WTC11 (cell line): Measurements from ENCODE around the gene SCN4B. TPM values are rescaled to one million over a fixed set of nuclear protein-coding genes. Genes with fewer than 3 reads are reported as not detected.

Experiments used
- ATAC-seq: fragments of 200-7000 bp; cut with Tn5 transposase; 2 replicates; pipeline ENCODE4 v1.10.0; 2021; ENCODE audit warnings: mild to moderate bottlenecking, moderate library complexity
- CTCF ChIA-PET: fragments of 300-600 bp; sonication (Branson Sonifier 250); formaldehyde crosslinking; loops from one replicate; lab custom pipeline; 2021; ENCODE audit warnings: antibody characterized with exemption; lab: Charles Lee
- POLR2A ChIA-PET: fragments of 350-600 bp; sonication (Branson Sonifier 250); formaldehyde crosslinking; loops from one replicate; lab custom pipeline; 2021; ENCODE audit warnings: antibody characterized with exemption; lab: Charles Lee
- DNase-seq: peaks from one replicate; pipeline ENCODE4 v3.0.0; 2021; ENCODE audit warnings: low spot score
- H3K27ac Mint-ChIP-seq: 2 replicates; pipeline ENCODE4 v1.8.0; 2021; ENCODE audit warnings: mixed read lengths
- H3K27me3 Mint-ChIP-seq: 2 replicates; pipeline ENCODE4 v1.8.0; 2021; ENCODE audit warnings: low read depth, mild to moderate bottlenecking, moderate library complexity, mixed read lengths
- H3K36me3 Mint-ChIP-seq: 2 replicates; pipeline ENCODE4 v1.8.0; 2021; ENCODE audit warnings: mixed read lengths
- H3K4me1 Mint-ChIP-seq: 2 replicates; pipeline ENCODE4 v1.8.0; 2022; ENCODE audit warnings: mixed read lengths
- H3K4me3 Mint-ChIP-seq: 2 replicates; pipeline ENCODE4 v1.8.0; 2021; ENCODE audit warnings: mild to moderate bottlenecking, moderate library complexity, mixed read lengths
- H3K9me3 Mint-ChIP-seq: 2 replicates; pipeline ENCODE4 v1.8.0; 2021; ENCODE audit warnings: mixed read lengths
- CBFB ChIP-seq: sonication (generic); formaldehyde crosslinking; IDR thresholded peaks from 2 replicates; pipeline ENCODE4 v1.8.1; 2022; ENCODE audit warnings: mild to moderate bottlenecking, low read depth, missing genetic modification reagents
- CREM ChIP-seq: sonication (generic); formaldehyde crosslinking; IDR thresholded peaks from 2 replicates; pipeline ENCODE4 v1.8.1; 2022; ENCODE audit warnings: mild to moderate bottlenecking, missing genetic modification reagents, moderate library complexity
- EMX1 ChIP-seq: fragments of 250-450 bp; sonication (Bioruptor Pico); IDR thresholded peaks from 2 replicates; pipeline ENCODE4 v1.8.0; 2021; ENCODE audit warnings: mild to moderate bottlenecking
- FOXP1 ChIP-seq: sonication (generic); formaldehyde crosslinking; IDR thresholded peaks from 2 replicates; pipeline ENCODE4 v1.8.0; 2022; ENCODE audit warnings: missing genetic modification reagents, mild to moderate bottlenecking, moderate library complexity, borderline replicate concordance
- GABPB1 ChIP-seq: sonication (generic); formaldehyde crosslinking; IDR thresholded peaks from 2 replicates; pipeline ENCODE4 v1.8.1; 2023; ENCODE audit warnings: mild to moderate bottlenecking, missing genetic modification reagents
- JAZF1 ChIP-seq: fragments of 250-450 bp; sonication (Bioruptor Pico); IDR thresholded peaks from 2 replicates; pipeline ENCODE4 v1.9.0; 2021; ENCODE audit warnings: moderate library complexity, mild to moderate bottlenecking, inconsistent platforms
- KAT7 ChIP-seq: sonication (generic); formaldehyde crosslinking; IDR thresholded peaks from 2 replicates; pipeline ENCODE4 v1.8.1; 2023; ENCODE audit warnings: missing genetic modification reagents, mild to moderate bottlenecking, borderline replicate concordance
- MXD4 ChIP-seq: fragments of 250-450 bp; sonication (Bioruptor Pico); IDR thresholded peaks from 2 replicates; pipeline ENCODE4 v1.8.0; 2021; ENCODE audit warnings: mild to moderate bottlenecking, moderate library complexity, borderline replicate concordance
- NFE2L1 ChIP-seq: sonication (generic); formaldehyde crosslinking; IDR thresholded peaks from 2 replicates; pipeline ENCODE4 v1.8.1; 2023; ENCODE audit warnings: missing genetic modification reagents
- NR2C2 ChIP-seq: sonication (generic); formaldehyde crosslinking; IDR thresholded peaks from 2 replicates; pipeline ENCODE4 v1.8.0; 2022; ENCODE audit warnings: mild to moderate bottlenecking, missing genetic modification reagents
- PRRX2 ChIP-seq: fragments of 250-450 bp; sonication (Bioruptor Pico); IDR thresholded peaks from 2 replicates; pipeline ENCODE4 v1.8.0; 2021; ENCODE audit warnings: mild to moderate bottlenecking
- RORB ChIP-seq: fragments of 250-450 bp; sonication (Bioruptor Pico); IDR thresholded peaks from 2 replicates; pipeline ENCODE4 v1.9.0; 2021; ENCODE audit warnings: mild to moderate bottlenecking
- ZBTB21 ChIP-seq: sonication (generic); formaldehyde crosslinking; IDR thresholded peaks from 2 replicates; pipeline ENCODE4 v1.8.1; 2023; ENCODE audit warnings: mild to moderate bottlenecking, missing genetic modification reagents, borderline replicate concordance
- ZNF138 ChIP-seq: sonication (generic); formaldehyde crosslinking; conservative IDR thresholded peaks from 2 replicates; pipeline ENCODE4 v1.8.1; 2022; ENCODE audit warnings: mild to moderate bottlenecking, moderate library complexity, missing genetic modification reagents
- ZNF423 ChIP-seq: fragments of 250-450 bp; sonication (Bioruptor Pico); IDR thresholded peaks from 2 replicates; pipeline ENCODE4 v2.1.2; 2022; ENCODE audit warnings: mild to moderate bottlenecking, moderate library complexity
- total RNA-seq: library from RNA; stranded (reverse); gene quantifications from 3 replicates; pipeline ENCODE4 v1.2.3, GENCODE V29; 2021
- TF ChIP-seq, protein P1 (sequence below): sonication (generic); formaldehyde crosslinking; IDR thresholded peaks from 2 replicates; pipeline ENCODE4 v1.8.0; 2022; ENCODE audit warnings: mild to moderate bottlenecking, missing genetic modification reagents
- TF ChIP-seq, protein P2 (sequence below): sonication (generic); formaldehyde crosslinking; IDR thresholded peaks from 2 replicates; pipeline ENCODE4 v1.8.1; 2022; ENCODE audit warnings: mild to moderate bottlenecking, moderate library complexity, missing genetic modification reagents
- TF ChIP-seq, protein P3 (sequence below): sonication (generic); formaldehyde crosslinking; IDR thresholded peaks from 2 replicates; pipeline ENCODE4 v1.8.0; 2022; ENCODE audit warnings: mild to moderate bottlenecking, missing genetic modification reagents
- TF ChIP-seq, protein P4 (sequence below): fragments of 250-450 bp; sonication (Bioruptor Pico); IDR thresholded peaks from 2 replicates; pipeline ENCODE4 v1.8.0; 2021; ENCODE audit warnings: mild to moderate bottlenecking
- TF ChIP-seq, protein P5 (sequence below): sonication (generic); formaldehyde crosslinking; IDR thresholded peaks from 2 replicates; pipeline ENCODE4 v1.8.1; 2023; ENCODE audit warnings: mild to moderate bottlenecking, moderate library complexity, missing genetic modification reagents
- TF ChIP-seq, protein P6 (sequence below): fragments of 250-450 bp; sonication (Bioruptor Pico); IDR thresholded peaks from 2 replicates; pipeline ENCODE4 v2.1.2; 2022; ENCODE audit warnings: mild to moderate bottlenecking, moderate library complexity
- TF ChIP-seq, protein P7 (sequence below): fragments of 250-450 bp; sonication (Bioruptor Pico); IDR thresholded peaks from 2 replicates; pipeline ENCODE4 v1.9.0; 2021; ENCODE audit warnings: mild to moderate bottlenecking
- TF ChIP-seq, protein P8 (sequence below): sonication (generic); formaldehyde crosslinking; IDR thresholded peaks from 2 replicates; pipeline ENCODE4 v1.8.1; 2022; ENCODE audit warnings: mild to moderate bottlenecking, missing genetic modification reagents, moderate library complexity, borderline replicate concordance

SCN4B gene
- total RNA-seq, 1 experiment from 2014 or later: 4.4 TPM

DNA sequence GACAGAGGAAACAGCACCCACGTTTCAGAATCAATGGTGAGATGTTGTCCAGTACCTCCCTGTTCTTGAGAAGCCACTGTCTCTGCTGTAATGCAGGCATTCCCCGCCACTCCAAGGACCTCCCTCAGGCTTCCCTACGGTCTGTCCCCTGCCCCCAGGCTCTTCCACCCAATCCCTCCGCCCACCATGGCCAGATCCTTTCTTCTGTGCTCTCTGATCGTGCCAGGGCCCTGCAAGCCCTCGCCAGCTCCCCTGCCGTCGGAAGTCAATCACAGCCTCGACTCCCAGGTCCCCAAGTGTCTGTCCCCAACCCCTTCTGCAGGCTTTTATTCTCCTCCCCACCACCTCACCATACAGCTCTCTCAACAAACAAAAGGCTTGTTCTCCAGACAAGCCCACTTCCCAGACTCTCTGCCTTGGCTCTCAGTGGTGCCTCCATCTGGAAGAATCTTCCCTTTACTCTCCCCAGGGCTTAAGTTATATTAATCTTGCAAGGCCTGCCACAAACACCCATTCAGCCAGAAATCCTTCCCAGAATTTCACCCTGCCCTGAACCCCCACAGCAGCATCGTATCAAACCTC is 13.7 kb downstream of the SCN4B start (continued):
- TF ChIP-seq, protein P1, sequence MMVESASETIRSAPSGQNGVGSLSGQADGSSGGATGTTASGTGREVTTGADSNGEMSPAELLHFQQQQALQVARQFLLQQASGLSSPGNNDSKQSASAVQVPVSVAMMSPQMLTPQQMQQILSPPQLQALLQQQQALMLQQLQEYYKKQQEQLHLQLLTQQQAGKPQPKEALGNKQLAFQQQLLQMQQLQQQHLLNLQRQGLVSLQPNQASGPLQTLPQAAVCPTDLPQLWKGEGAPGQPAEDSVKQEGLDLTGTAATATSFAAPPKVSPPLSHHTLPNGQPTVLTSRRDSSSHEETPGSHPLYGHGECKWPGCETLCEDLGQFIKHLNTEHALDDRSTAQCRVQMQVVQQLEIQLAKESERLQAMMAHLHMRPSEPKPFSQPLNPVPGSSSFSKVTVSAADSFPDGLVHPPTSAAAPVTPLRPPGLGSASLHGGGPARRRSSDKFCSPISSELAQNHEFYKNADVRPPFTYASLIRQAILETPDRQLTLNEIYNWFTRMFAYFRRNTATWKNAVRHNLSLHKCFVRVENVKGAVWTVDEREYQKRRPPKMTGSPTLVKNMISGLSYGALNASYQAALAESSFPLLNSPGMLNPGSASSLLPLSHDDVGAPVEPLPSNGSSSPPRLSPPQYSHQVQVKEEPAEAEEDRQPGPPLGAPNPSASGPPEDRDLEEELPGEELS: no peak
- no peak for TF ChIP-seq GABPB1 (CRISPR knock-in tag)
- TF ChIP-seq, protein P2, sequence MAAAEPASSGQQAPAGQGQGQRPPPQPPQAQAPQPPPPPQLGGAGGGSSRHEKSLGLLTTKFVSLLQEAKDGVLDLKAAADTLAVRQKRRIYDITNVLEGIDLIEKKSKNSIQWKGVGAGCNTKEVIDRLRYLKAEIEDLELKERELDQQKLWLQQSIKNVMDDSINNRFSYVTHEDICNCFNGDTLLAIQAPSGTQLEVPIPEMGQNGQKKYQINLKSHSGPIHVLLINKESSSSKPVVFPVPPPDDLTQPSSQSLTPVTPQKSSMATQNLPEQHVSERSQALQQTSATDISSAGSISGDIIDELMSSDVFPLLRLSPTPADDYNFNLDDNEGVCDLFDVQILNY (CRISPR knock-in tag): no peak
- no peak for TF ChIP-seq NFE2L1
- no peak for TF ChIP-seq MXD4 (CRISPR knock-in tag)

DNA sequence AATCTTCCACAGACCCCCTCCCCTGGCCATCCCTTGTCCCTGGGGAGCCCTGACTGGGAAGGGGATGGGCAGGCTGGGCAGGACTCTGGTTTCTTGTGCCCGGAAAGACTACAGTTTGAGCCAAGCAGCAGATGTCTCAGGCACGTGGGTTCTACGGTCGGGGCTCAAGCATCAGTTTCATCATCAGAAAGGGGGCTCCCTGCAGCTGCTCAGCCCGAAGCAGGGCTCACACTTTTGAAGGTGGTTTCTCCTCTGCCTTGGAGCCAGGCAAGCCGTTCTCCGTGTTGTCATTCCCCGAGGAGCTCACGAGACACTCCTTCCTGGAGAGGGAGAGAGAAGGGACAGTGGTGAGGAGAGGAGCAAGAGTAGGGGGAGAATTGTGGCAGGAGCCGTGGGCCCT is 15.8 kb downstream of the SCN4B start:
- H3K27me3 Mint-ChIP-seq: no peaks in the 10 kb centered on the region; the same call in 1 of the 2 replicates
- ChIA-PET POLR2A (interaction anchor here (0.5 kb wide), 1 partner anchor 279 kb away, joined by 4 read pairs; no protein-coding TSS in a partner anchor), CTCF (no interaction called here)
- peaks cover 6% of the 10 kb centered on the region for H3K4me1 Mint-ChIP-seq
- no peaks in the 10 kb centered on the region for H3K36me3 Mint-ChIP-seq
- H3K27ac Mint-ChIP-seq: no peak overlapping the region
- no peaks in the 10 kb centered on the region for H3K9me3 Mint-ChIP-seq
- ATAC-seq (no peak), DNase-seq (no peak)
- TF ChIP-seq, protein P3, sequence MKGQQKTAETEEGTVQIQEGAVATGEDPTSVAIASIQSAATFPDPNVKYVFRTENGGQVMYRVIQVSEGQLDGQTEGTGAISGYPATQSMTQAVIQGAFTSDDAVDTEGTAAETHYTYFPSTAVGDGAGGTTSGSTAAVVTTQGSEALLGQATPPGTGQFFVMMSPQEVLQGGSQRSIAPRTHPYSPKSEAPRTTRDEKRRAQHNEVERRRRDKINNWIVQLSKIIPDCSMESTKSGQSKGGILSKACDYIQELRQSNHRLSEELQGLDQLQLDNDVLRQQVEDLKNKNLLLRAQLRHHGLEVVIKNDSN (CRISPR knock-in tag): no peak
- TF ChIP-seq ZNF423 (no peak), FOXP1 (CRISPR knock-in tag) (no peak), PRRX2 (CRISPR knock-in tag) (no peak), NR2C2 (CRISPR knock-in tag) (no peak), CBFB (no peak), CREM (CRISPR knock-in tag) (no peak), EMX1 (CRISPR knock-in tag) (no peak), ZNF138 (no peak), RORB (no peak), ZBTB21 (CRISPR knock-in tag) (no peak), KAT7 (CRISPR knock-in tag) (no peak), JAZF1 (no peak)
- TF ChIP-seq, protein P4, sequence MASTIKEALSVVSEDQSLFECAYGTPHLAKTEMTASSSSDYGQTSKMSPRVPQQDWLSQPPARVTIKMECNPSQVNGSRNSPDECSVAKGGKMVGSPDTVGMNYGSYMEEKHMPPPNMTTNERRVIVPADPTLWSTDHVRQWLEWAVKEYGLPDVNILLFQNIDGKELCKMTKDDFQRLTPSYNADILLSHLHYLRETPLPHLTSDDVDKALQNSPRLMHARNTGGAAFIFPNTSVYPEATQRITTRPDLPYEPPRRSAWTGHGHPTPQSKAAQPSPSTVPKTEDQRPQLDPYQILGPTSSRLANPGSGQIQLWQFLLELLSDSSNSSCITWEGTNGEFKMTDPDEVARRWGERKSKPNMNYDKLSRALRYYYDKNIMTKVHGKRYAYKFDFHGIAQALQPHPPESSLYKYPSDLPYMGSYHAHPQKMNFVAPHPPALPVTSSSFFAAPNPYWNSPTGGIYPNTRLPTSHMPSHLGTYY (CRISPR knock-in tag): no peak
- TF ChIP-seq, protein P5, sequence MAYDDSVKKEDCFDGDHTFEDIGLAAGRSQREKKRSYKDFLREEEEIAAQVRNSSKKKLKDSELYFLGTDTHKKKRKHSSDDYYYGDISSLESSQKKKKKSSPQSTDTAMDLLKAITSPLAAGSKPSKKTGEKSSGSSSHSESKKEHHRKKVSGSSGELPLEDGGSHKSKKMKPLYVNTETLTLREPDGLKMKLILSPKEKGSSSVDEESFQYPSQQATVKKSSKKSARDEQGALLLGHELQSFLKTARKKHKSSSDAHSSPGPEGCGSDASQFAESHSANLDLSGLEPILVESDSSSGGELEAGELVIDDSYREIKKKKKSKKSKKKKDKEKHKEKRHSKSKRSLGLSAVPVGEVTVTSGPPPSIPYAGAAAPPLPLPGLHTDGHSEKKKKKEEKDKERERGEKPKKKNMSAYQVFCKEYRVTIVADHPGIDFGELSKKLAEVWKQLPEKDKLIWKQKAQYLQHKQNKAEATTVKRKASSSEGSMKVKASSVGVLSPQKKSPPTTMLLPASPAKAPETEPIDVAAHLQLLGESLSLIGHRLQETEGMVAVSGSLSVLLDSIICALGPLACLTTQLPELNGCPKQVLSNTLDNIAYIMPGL (CRISPR knock-in tag): no peak
- TF ChIP-seq, protein P6, sequence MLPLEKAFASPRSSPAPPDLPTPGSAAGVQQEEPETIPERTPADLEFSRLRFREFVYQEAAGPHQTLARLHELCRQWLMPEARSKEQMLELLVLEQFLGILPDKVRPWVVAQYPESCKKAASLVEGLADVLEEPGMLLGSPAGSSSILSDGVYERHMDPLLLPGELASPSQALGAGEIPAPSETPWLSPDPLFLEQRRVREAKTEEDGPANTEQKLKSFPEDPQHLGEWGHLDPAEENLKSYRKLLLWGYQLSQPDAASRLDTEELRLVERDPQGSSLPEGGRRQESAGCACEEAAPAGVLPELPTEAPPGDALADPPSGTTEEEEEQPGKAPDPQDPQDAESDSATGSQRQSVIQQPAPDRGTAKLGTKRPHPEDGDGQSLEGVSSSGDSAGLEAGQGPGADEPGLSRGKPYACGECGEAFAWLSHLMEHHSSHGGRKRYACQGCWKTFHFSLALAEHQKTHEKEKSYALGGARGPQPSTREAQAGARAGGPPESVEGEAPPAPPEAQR (CRISPR knock-in tag): no peak
- TF ChIP-seq, protein P7, sequence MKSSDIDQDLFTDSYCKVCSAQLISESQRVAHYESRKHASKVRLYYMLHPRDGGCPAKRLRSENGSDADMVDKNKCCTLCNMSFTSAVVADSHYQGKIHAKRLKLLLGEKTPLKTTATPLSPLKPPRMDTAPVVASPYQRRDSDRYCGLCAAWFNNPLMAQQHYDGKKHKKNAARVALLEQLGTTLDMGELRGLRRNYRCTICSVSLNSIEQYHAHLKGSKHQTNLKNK (CRISPR knock-in tag): no peak
- TF ChIP-seq, protein P8, sequence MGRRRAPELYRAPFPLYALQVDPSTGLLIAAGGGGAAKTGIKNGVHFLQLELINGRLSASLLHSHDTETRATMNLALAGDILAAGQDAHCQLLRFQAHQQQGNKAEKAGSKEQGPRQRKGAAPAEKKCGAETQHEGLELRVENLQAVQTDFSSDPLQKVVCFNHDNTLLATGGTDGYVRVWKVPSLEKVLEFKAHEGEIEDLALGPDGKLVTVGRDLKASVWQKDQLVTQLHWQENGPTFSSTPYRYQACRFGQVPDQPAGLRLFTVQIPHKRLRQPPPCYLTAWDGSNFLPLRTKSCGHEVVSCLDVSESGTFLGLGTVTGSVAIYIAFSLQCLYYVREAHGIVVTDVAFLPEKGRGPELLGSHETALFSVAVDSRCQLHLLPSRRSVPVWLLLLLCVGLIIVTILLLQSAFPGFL (CRISPR knock-in tag): no peak
- no peak overlapping the region for H3K4me3 Mint-ChIP-seq
